HG02759 (cell line): ENCODE measurements around the gene DTX3.
"Not testable (repeated sequence)": the region's sequence is repeated elsewhere in the genome, so short reads cannot be mapped to it uniquely, and the experiment has no call there.

Experiments
- ATAC-seq: cut with Tn5 transposase; IDR thresholded peaks from one replicate; pipeline ENCODE4 v1.9.1; 2021; ENCODE audit warnings: mild to moderate bottlenecking, moderate library complexity; ENCODE audit not compliant: unreplicated experiment

Gene DTX3

GRCh38 chr12:57604454-57604991, at the start of gene DTX3:
DTX3 (plus strand) TSS chr12:57604824; CDS start chr12:57606518, 1,694 bp downstream.
- peak; percentile 73 for ATAC-seq

DNA sequence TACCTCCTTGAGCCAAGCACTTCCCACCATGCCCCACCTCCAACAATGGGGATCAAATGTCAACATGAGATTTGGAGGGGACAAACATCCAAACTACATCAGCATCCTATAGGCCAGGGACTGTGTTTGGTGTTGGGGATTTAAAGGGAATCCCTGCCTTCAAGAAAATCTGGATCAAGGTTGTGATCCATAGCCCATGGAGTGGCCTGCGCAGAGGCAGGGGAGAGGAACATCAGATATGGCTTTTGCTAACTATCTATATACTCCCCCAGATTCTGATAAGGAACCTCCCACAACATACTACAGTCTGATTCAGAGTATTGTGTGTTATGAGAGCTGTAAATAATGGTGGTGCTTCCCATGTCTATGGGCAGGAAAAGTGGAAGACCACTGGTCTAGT, 49.7 kb upstream of the DTX3 start:
- ATAC-seq, result no peak

- ATAC-seq, result no peak
Observed at GRCh38 chr12:57558864-57559263, 45.8 kb upstream of the DTX3 start.

DNA sequence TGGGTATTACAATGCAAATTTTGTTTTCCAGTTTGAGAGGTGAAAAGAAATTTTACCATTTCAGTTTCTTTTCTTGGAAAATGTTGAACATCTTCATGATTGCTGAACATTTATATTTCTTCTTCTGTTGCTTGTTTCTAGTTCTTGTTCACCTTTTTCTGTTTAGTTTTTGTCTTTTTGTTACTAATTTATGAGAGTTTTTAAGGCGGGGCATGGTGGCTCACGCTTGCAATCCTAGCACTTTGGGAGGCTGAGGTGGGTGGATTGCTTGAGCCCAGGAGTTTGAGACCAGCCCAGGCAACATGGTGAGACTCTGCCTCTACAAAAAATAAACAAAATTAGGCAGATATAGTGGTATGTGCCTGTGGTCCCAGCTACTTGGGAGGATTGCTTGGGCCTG, 44.1 kb upstream of the DTX3 start:
- ATAC-seq, result no peak

GRCh38 chr12:57561117-57561516, 43.5 kb upstream of the DTX3 start:
- not testable (repeated sequence) for ATAC-seq

DNA sequence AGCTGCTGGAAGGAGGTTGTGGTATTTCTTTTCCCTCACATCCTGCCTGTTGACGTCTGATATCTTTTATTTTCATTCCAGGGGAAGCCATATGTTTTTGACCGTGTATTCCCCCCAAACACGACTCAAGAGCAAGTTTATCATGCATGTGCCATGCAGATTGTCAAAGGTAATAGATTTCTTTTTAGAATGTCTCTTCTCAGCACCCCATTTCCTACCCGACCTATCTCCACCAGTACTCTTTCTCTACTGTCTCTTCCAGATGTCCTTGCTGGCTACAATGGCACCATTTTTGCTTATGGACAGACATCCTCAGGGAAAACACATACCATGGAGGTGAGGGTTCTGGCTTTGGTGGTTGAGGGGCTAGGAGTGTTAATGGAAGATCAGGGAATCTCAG, 41.3 kb upstream of the DTX3 start:
- ATAC-seq, result no peak

GRCh38 chr12:57564178-57564740, 40.4 kb upstream of the DTX3 start:
- ATAC-seq, result no peak

DNA sequence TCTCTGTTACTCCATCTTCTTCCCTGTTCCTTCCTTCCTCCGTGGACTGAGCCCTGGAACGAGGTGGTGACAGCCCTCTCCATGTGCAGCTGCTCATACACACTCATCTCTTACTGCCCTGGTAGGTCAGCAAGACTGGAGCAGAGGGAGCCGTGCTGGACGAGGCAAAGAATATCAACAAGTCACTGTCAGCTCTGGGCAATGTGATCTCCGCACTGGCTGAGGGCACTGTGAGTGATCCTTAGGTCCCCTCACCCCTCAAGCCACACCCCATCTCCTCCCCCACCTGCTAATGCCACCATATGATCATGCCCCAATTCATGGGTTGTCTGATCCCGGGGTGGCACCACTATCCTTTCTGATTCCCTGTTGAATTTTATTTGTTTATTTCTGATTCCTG, 35.8 kb upstream of the DTX3 start:
- no peak for ATAC-seq

DNA sequence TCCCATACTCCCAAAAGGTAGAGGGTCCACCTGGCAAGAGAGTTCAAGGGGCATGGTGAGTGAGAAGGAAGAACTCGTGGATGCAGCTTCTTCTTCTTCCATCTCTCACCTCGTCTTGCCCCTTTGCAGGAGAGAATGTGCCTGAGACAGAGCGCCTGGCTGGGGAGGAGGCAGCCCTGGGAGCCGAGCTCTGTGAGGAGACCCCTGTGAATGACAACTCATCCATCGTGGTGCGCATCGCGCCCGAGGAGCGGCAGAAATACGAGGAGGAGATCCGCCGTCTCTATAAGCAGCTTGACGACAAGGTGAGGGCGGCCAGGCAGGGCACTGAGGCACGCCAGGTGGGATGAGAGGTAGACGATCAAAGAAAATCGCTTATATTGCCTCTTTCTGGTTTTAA, 34.8 kb upstream of the DTX3 start:
- ATAC-seq, result no peak

DNA sequence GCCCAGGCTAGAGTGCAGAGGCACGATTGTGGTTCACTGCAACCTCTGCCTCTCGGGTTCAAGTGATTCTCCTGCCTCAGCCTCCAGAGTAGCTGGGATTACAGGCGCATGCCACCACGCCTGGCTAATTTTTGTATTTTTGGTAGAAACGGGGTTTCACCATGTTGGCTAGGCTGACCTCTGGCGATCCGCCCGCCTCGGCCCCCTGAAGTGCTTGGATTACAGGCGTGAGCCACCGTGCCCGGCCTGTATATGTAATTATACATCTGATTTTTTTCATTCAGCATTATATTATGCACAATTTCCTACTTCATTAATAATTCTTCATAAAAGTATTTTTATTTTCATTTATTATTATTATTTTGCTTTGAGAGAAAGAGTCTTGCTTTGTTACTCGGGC, 34.2 kb upstream of the DTX3 start:
- not testable (repeated sequence) for ATAC-seq

DNA sequence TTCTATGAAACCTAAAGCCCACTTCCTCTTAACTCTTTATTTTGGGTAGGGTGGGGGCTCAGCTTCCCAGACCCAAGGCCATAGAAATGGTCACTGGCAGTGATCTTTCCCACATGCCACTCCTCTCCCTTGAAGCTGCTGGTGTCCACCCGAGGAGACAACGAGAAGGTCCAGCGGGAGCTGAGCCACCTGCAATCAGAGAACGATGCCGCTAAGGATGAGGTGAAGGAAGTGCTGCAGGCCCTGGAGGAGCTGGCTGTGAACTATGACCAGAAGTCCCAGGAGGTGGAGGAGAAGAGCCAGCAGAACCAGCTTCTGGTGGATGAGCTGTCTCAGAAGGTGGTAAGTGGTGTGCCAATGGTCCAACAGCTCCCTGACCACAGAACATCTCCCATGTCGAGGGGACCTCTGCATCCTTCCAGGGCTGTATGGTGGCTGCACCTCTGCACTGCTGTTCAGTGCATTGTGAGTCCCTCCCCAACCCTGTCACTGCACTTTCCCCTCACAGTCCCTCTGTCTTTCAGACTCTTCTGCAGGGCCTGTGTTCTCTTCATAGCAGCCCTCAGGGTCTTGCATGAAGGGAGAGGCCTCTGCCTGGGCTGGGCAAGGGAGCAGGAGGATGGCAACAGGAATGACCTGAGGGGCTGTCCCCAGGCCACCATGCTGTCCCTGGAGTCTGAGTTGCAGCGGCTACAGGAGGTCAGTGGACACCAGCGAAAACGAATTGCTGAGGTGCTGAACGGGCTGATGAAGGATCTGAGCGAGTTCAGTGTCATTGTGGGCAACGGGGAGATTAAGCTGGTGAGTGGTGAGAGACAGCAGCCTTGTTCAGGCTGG, 32.5 kb upstream of the DTX3 start:
- ATAC-seq, result no peak

GRCh38 chr12:57574795-57575194, 29.8 kb upstream of the DTX3 start:
- no peak for ATAC-seq

DNA sequence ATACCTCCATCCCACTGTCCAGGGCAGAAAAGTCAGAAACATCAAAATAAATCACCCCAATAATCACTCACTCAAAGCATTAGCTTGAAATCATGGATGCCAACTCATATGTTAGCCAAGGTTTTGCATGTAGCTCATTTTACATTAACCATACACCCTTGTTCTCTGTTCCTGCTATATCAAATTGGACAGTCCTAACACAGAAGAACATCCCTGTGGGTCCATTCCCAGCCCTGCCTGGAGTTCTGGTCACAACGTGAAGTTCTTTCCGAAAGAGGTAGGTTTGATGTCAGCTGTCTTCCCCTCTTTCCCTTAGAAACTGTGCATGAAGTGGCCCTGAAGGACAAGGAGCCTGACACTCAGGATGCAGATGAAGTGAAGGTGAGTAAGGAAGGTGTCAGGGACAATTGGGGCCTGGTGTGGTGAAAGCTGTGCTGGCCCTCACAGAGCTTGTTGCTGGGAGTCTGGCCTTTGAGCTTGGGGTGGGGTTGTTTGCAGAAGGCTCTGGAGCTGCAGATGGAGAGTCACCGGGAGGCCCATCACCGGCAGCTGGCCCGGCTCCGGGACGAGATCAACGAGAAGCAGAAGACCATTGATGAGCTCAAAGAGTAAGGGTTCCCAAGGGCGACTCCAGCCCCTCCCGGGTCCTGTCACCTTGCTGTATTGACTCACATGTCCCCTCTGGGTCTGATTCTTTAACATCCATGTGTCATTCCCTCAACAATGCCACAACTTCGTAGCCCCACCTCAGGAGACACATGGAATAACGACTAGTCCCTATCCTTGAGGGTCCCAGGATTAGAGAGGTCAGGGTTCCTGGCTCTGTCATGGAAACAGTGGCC, 28.6 kb upstream of the DTX3 start:
- no peak for ATAC-seq

DNA sequence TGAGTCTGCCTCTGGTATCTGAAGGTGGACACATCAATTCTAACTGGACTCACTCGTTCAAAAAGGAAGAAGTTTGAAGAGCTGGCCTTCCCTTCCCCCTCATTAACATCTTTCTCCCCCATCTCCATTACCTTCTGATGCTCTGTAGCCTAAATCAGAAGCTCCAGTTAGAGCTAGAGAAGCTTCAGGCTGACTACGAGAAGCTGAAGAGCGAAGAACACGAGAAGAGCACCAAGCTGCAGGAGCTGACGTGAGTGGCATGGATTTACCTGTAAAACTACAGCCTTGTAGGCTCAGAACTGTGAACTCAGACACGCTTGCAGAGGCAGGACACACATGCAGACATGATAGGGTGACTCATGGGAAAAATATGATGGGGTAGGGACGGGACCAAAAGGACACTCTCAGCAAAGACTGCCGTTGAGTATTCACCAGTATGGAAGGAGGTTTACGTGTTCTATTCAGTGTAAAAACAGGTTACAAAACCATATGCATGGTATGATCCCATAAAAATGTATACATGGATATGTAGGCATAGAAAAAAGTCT, 27.9 kb upstream of the DTX3 start:
- no peak for ATAC-seq

DNA sequence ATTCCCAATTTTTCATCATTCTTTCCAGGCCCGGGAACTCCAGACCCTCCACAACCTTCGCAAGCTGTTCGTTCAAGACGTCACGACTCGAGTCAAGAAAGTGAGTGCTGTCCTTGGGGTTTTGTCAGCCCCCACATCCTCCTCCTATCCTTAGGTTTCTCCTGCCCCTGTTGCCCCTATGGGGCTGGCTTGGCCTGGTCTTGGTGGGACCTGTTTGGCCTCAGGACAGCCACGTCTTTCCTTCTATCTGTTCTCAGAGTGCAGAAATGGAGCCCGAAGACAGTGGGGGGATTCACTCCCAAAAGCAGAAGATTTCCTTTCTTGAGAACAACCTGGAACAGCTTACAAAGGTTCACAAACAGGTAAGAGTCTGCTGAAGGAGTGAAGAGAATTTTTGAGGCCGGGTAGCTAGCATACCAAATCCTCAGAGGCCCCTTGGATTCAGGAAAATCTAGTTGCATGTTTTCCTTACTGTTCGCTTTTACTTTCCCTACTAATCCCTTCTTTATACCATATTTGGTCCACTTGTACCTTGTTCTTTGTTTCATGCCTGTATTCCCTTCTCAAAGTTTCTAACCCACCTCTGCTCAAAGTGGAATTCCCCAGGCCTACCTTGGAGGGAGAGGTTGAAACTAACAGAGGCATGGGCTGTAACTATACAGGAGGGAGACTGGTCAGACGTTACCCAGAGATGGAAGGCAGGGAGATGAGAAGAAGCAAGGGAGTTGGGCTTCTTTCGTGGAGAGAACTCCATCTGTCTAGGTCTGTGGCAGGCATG, 26.5 kb upstream of the DTX3 start:
- no peak for ATAC-seq

DNA sequence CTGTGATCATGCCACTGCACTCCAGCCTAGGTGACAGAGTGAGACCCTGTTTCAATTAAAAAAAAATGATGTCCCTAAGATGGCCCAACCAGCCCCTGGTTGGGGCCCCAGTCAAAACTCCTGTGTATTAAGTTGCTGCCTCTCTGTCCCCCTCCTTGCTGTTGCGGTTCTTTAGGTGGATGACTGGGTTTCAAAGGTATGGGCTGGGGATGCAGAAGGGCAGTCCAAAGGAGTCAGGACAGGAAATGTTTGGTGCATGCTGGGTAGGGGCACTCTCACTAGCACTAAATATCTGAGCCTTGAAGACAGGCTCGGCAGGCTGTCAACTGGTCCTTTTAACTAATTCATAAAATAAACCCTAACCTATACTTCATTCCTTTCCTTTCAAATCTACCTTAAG, 25.6 kb upstream of the DTX3 start:
- no peak for ATAC-seq

- ATAC-seq, result no peak
Observed at GRCh38 chr12:57579677-57580465, 24.8 kb upstream of the DTX3 start.

GRCh38 chr12:57580466-57580795, 24.2 kb upstream of the DTX3 start:
- ATAC-seq, result no peak

DNA sequence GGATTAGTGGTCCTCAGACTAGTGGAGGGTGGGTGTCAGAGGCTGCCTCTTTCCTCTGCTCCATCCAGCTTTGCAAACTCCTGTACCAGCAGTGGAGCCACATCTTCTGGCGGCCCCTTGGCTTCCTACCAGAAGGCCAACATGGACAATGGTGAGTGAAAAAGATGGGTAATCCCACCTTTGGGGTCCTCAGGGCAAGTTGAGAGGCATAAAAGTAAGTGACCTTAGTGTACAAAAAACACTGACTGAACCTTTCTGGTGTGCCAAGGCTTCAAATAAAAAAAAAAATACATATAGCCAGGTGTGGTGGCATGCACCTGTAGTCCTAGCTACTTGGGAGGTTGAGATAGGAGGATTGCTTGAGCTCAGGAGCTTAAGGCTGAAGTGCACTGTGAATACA, 22.8 kb upstream of the DTX3 start:
- ATAC-seq, result no peak

GRCh38 chr12:57582440-57582839, 22.2 kb upstream of the DTX3 start:
- ATAC-seq, result no peak
